GM21390 (cell line): ENCODE results near the gene NSFL1C.
A peak's percentile ranks its signal among the peaks of the same experiment; 100 is the strongest.

Experiments used
- ATAC-seq: cut with Tn5 transposase; IDR thresholded peaks from one replicate; pipeline ENCODE4 v1.9.1; 2021; ENCODE audit not compliant: unreplicated experiment

NSFL1C gene

GRCh38 chr20:1394686-1395085 lies 72.0 kb downstream of the NSFL1C start:
- no peak for ATAC-seq

DNA sequence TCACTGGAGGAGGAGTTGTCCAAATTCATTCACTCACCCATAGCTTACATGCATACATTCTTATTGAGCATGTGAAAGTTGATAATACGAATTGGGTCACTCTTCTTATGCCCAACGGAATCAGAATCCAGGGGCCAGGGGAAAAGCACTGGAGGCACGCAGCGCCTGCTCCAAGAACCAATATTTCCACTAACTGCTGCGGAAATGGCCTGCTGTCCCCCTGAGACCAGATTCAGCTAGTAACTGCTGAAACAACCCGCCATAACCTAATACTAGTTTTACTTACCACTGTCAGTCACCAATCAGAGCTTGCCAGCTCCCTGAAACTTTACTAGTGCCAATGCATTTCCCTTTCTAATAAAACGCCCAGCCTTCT lies 73.2 kb downstream of the NSFL1C start:
- no peak for ATAC-seq

GRCh38 chr20:1392693-1393506 lies 73.7 kb downstream of the NSFL1C start, which contains the start of gene FKBP1A:
Gene FKBP1A, minus strand, starts transcription at chr20:1393054. Its CDS starts 56 bp downstream, at chr20:1392998.
- ATAC-seq, result peak; percentile 89

GRCh38 chr20:1392443-1392692 lies 74.3 kb downstream of the NSFL1C start:
- ATAC-seq, result peak; percentile 35
